Bronchial epithelial cell (primary cell): ENCODE data around the gene DHRS4. TPM values are rescaled to one million over a fixed set of nuclear protein-coding genes. Genes with fewer than 3 reads are reported as not detected.

Source experiments
- DNase-seq: peaks from one replicate; pipeline ENCODE4 v3.0.0-alpha.2; 2010; ENCODE audit warnings: low read depth
- FAIRE-seq: peaks from 2 replicates; lab custom pipeline; 2011; peaks lifted over from hg19 to GRCh38; lab: Jason Lieb, UNC
- H3K27me3 ChIP-seq: 2 replicates; pipeline ENCODE4 v1.5.1; 2011; ENCODE audit warnings: low read length; ENCODE audit not compliant: control insufficient read depth, insufficient read depth
- H3K36me3 ChIP-seq: 2 replicates; pipeline ENCODE4 v1.5.1; 2011; ENCODE audit warnings: low read length; ENCODE audit not compliant: control insufficient read depth, insufficient read depth
- H3K4me3 ChIP-seq: 2 replicates; pipeline ENCODE4 v1.5.1; 2011; ENCODE audit warnings: mild to moderate bottlenecking, low read depth, low read length, control low read depth
- total RNA-seq: library from RNA; depleted of rRNA; stranded (reverse); fragments of >200 nt; gene quantifications from 2 replicates; pipeline ENCODE4 v1.2.1, GENCODE V29; 2014
- TF ChIP-seq, protein P1 (sequence below): IDR thresholded peaks from 2 replicates; pipeline ENCODE4 v1.5.1; 2011; ENCODE audit warnings: mild to moderate bottlenecking, moderate library complexity, low read length, control low read depth, inconsistent platforms; ENCODE audit not compliant: insufficient read depth, severe bottlenecking

Gene DHRS4
- total RNA-seq, 1 donor from 2014 or later = 24.7 TPM

DNA sequence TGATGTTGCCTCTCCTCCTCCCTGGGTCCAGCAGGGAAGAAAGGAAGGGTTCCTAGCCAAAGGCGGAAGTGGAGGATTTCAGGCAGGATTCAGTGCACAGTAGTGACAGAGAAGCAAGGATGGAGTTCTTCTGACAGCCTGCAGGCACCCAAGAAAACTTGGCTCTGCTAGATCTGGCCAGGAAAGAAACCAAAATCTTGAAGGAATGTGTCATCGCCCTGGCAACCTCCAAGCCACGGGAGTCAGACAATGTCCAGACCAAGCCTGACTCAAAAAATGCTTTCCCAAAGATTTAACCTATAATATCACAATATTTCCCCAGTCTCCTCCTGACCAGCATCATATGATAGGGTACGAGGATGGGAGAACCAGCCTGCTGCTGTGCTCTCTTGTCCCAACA is 22.8 kb upstream of the DHRS4 start:
- Histone ChIP-seq H3K4me3 (no peak overlapping the region), H3K36me3 (no peaks in the 10 kb centered on the region), H3K27me3 (no peaks in the 10 kb centered on the region)
- DNase-seq = no peak
- FAIRE-seq = no peak
- TF ChIP-seq, protein P1, sequence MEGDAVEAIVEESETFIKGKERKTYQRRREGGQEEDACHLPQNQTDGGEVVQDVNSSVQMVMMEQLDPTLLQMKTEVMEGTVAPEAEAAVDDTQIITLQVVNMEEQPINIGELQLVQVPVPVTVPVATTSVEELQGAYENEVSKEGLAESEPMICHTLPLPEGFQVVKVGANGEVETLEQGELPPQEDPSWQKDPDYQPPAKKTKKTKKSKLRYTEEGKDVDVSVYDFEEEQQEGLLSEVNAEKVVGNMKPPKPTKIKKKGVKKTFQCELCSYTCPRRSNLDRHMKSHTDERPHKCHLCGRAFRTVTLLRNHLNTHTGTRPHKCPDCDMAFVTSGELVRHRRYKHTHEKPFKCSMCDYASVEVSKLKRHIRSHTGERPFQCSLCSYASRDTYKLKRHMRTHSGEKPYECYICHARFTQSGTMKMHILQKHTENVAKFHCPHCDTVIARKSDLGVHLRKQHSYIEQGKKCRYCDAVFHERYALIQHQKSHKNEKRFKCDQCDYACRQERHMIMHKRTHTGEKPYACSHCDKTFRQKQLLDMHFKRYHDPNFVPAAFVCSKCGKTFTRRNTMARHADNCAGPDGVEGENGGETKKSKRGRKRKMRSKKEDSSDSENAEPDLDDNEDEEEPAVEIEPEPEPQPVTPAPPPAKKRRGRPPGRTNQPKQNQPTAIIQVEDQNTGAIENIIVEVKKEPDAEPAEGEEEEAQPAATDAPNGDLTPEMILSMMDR = no peak

DNA sequence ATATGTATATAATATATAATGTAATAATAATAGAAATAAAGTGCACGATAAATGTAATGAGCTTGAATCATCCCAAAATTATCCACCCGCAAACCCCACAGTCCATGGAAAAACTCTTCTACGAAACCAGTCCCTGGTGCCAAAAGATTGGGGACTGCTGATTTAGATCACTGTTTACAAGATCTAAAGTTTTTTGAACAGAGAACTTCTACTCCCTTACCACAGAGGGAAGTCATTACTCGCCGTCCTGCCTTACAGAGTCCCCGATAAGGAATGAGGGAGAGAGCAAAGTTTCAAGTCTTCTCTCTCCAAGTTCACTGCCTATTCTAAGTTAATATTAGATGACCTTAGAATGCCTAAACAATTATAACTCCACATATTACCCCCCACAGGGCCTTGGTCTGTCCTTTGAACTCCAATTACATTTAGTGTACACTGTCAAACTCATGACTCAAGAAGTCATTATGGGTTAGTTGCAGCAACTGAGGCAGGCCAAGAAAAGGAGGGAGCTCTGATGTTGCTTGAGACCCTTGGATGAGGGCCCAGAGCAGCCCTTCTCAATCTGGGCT is 21.8 kb upstream of the DHRS4 start:
- H3K27me3 ChIP-seq = no peaks in the 10 kb centered on the region
- DNase-seq (no peak), FAIRE-seq (no peak)
- no peaks in the 10 kb centered on the region for H3K36me3 ChIP-seq
- TF ChIP-seq, protein P1 = no peak
- H3K4me3 ChIP-seq = no peak overlapping the region

DNA sequence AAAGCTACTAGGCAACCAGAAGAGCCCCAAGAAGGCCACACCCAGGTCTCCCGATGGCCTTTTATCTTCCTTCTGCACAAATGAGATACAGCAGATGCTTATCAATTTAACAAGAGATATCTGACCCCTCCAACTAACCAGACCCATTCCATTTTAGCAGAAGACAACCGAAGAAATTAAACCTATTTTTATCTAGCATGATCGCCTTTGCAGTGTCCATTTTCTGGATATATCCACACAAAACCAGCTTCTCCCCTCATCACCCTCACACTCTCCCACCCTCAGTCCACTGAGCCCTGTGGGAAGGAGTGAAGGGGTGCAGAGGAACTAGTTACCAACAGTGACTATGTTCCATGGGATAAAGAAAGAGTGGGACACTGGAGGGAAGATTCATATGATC is 20.9 kb upstream of the DHRS4 start:
- H3K4me3 ChIP-seq = no peak overlapping the region
- H3K36me3 ChIP-seq = no peaks in the 10 kb centered on the region
- DNase-seq (no peak), FAIRE-seq (no peak)
- TF ChIP-seq, protein P1 = no peak
- H3K27me3 ChIP-seq = no peaks in the 10 kb centered on the region

DNA sequence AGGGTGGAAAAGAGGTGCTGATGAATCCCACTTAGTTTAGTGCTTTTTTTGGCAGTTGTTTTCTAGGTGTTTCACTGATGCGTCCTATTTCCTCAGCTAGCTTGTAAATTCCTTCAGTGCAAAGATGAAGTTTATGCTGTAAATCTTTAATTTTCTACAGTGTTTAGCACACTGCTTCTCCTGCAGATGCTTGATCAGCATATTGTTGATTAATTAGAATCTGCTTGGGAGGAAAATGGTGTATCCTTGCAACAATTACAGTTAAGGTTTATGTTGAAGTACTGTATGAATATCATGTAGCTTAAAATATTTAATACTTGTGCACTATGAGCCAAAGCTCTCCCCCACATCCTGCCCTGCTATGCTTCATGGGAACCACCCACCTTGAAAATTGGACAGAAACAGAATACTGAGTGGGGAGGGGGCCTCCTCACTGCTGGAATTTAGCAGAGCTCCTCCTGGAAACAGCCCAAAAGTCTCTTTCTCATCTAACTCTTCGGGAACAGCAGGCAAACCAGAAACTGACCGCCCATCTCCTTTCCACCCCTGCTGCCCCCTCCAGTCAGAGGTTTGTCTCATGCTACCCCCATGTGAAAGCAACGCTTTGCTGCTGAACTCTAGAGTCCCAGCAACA is 20.3 kb upstream of the DHRS4 start:
- no peak for DNase-seq
- TF ChIP-seq, protein P1 = no peak
- Histone ChIP-seq H3K4me3 (no peak overlapping the region), H3K36me3 (no peaks in the 10 kb centered on the region), H3K27me3 (no peaks in the 10 kb centered on the region)
- no peak for FAIRE-seq

DNA sequence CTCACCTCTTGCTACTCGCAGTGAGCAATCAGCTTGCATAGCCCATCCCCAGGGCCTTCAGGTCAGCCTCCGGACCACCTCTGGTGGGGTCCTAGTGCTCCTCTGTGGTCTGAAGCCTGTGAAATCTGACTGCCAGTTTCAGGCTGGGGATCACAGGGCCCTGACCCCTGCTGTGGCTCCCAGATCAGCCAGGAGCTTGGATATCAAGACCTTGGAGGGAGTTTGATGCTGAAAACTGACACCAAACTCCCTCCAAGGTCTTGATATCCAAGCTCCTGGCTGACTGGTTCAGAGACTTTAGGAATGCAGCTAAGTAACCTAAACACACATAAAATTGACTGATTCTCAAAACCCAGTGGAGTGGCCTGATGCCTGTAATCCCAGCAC is 19.8 kb upstream of the DHRS4 start:
- H3K4me3 ChIP-seq = no peak overlapping the region
- no peak for FAIRE-seq
- H3K27me3 ChIP-seq = no peaks in the 10 kb centered on the region
- DNase-seq = no peak
- H3K36me3 ChIP-seq = no peaks in the 10 kb centered on the region
- TF ChIP-seq, protein P1 = no peak

DNA sequence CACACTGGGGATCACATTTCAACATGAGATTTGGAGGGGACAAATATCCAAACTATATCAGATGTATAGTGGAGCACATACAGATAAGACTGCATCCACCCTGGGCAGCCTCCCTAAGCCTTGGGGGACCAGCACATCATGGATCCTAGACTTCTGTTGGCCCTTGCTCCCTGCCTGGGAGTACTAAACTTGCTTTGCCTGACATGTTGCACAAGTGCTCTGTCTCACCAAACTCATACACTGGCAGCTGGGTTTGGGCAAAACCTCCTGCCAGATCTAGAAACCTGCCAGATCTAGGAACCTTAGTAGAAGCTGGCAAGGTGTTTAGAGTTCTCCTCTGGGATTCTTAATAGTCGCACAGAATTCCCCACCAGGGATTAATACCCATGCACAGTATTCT is 18.4 kb upstream of the DHRS4 start:
- no peaks in the 10 kb centered on the region for H3K27me3 ChIP-seq
- FAIRE-seq (no peak), DNase-seq (no peak)
- H3K36me3 ChIP-seq = no peaks in the 10 kb centered on the region
- H3K4me3 ChIP-seq = no peak overlapping the region
- TF ChIP-seq, protein P1 = no peak
